ENCODE data around the gene GABARAP.
"Not testable (repeated sequence)": the region's sequence is repeated elsewhere in the genome, so short reads cannot be mapped to it uniquely, and the experiment has no call there.

Gene GABARAP

DNA sequence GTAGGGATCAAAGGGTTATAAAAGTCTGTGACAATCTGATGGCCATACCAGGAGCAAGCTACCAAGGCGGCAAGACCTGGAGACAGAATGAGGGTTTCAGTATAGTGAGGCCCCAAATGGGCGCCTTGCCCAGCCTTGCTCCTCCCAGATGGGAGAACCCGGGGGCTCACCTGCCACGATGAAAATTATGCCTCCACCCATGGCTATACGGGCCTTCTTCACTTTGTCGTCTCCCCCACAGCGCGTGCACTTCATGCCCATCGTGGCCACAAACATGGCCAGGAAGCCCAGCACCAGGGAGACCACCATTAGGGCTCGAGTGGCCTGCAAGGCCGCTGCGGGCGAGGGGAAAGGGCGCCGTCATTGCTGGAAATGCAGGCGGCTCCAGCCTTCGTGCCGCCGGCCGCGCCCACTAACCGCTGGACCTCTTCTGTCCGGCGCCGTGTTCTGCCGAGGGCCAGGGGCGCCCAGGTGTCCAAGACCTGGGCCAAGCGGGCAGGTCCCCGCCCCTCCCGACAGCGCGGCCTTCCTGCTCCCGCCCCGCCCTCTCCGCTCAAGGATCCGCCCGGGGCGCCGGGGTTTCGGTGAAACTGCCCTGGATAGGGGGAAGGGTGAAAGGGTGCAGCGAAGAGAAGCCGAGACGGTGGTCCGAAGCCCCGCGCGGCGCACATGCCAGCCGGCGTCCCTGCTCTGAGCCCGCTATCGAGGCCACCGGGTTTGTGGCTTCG, 18.6 kb upstream of the GABARAP start:
- DNase-seq (ENCODE audit: low read depth in 2 of 2) = no peak

DNA sequence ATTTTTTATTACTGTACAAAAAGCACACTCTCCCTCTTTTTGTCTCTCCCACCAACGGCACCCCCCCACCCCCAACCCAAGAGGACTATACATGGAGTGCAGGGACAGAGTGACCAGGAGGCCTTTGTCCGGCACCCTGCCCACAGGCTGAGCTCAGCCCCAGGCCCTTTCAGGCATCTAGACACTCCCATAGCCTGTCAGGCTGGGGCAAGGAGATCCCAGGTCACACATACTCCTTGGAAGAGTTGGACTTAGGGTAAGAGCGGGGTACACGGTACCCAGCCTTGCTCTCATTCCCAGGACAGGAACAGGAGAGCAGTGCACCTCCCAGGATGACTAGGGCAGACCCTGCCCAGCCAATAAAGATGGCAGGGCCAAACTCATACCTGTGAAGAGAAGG, 17.9 kb upstream of the GABARAP start:
- no peak for DNase-seq (ENCODE audit: low read depth in 2 of 2)

DNA sequence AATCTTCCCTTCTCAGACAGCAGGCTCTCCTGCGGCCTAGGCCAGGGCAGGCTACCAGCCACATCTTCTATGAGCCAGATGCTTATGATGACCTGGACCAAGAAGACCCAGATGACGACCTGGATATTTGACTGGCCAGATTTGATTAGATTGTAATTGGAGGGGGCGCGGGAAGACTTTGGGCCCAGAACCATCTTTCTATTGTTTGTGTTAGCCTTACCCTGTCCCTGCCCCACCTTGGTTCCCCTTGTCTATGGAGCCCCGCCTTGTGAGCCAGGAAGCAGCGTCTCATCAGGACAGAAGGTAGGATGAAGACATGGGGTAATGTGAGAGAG, 17.3 kb upstream of the GABARAP start:
- no peak for DNase-seq (ENCODE audit: low read depth in 2 of 2)

DNA sequence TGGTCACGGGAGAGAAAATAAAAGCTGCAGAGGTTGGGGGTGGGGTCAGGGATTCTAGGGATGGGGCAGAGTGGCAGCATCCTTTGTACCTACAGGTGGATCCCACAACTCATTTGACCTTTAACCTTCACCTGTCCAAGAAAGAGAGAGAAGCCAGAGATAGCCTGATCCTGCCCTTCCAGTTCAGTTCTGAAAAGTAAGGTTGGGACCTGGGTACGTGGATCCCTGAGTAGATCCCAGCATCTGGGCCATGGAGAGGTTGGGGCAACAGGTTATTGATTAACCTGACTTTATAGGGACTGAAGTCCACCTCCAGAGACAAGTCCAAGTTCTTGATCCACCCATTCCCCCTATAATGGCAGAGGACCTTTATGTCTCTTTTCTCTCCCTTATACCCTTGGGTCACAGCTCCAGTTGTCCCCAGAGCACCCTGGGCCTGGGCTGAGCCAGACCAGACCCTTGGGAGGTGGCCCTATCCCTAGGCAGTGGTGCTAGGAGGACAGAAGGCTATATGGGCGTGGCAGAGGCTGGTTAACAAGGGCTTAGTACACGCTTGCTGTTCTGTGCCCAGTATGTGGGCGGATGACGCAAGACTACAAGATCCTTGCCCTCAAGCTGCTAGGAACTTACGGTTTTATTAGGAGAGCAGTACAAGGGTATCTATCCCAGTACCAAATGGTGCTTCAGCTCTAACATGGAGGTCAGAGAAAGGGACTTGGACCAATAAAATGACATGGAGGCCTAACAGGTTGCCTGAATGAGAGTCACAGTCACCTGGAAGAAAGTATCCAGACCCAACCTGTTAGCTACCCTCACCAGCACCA, 16.7 kb upstream of the GABARAP start:
- DNase-seq (ENCODE audit: low read depth in 2 of 2) = no peak

DNA sequence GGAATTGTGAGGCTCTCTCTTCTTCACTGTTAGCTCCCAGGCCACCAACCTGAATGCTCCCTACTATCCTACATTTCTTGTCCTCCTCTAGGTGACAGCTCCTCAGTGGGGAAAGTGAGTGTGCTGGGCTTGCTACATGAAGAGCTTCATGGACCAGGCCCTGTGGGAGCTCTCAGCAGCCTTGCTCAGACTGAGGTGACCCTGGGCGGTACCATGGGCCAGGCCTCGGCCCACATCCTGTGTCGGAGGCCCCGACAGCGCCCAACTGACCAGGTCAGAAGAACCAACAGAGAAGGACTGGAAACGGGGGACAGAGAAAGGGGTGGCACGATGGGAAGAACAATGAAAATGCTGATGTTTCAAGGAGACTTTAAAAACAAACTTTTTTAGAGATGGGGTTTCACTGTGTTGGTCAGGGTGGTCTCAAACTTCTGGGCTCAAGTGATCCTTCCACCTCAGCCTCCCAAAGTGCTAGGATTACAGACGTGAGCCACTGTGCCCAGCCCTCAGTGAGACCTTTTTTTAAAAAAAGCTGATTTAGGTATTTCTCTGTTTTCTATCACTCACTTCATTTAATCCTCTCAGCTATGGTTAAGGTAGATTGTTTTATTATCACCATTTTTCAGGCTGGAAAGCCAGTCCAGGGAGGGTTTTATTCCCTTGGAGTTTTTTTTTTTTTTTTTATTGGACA, 14.7 kb upstream of the GABARAP start:
- DNase-seq (ENCODE audit: low read depth in 2 of 2) = no peak

DNA sequence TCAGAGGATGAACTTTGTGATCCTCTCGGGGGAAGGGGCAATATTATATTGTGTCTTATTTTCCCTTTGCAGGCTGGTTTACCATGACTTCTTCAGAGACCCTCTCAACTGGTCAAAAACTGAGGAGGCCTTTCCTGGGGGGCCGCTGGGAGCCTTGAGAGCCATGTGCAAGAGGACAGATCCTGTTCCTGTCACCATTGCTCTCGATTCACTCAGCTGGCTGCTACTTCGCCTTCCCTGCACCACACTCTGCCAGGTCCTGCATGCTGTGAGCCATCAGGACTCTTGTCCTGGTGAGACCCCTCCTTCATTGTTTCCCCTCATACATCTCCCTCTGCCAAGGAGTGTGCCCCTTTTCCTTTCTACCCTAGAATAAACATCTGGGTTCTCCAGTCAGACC, 12.3 kb upstream of the GABARAP start:
- DNase-seq (ENCODE audit: low read depth in 2 of 2) = no peak

DNA sequence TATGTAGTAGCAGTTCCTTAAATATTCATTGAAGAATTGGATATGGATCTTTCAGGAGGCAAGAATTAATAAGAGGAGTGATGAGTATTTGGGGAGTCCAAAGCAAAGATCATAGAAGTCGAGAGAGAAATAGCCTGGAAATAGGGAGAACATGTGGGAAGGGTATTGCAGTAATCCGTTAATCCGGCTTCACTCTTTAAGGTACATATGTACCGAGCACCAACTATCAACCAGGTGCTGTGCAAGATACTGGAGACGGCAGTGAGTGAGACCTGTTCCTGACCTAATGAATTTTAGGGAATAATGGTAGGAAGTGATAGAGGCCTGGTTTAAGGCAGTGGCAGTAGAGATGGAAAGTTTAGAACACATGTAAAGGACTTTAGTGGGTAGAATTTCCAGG, 10.8 kb upstream of the GABARAP start:
- no peak for DNase-seq (ENCODE audit: low read depth in 2 of 2)

DNA sequence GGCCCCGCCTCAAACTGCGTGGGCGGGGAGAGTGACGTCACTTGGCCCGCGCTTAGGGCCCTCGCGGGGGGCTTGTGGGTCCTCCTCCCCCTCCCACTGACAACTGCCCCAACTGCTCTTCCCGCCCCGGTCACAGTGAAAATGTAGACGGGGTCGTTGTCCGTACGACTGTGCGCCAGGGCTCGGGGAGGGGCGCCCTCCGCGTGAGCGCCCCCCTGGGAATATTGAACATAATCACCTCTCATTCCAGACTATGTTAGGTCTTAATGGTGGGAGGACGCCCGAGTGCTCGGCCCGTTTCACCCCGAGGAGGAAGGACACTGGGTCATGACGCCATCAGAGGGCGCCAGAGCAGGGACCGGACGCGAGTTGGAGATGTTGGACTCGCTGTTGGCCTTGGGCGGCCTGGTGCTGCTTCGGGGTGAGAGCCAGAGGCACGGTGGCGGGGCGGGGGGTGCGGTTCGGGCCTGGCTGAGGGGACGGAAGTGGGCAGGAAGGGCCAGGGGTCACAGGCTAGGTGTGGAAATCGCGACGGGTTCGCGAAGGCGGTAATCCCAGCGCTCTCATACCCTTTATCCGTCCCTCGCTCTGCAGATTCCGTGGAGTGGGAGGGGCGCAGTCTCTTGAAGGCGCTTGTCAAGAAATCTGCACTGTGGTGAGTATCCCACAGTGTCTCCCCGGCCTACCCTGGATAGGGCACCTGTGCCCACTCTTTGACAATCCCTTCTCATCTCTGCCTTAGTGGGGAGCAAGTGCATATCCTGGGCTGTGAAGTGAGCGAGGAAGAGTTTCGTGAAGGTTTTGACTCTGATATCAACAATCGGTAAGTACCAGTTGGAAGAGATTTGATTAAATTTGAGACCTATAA, 10.2 kb upstream of the GABARAP start, which contains the start of gene ELP5:
TSS of gene ELP5 (plus strand) at position 40 of the 868 bp plus-strand sequence. CDS start at position 376, 336 bp downstream.
- DNase-seq (ENCODE audit: low read depth in 2 of 2) = peak; percentile 69 to 88

DNA sequence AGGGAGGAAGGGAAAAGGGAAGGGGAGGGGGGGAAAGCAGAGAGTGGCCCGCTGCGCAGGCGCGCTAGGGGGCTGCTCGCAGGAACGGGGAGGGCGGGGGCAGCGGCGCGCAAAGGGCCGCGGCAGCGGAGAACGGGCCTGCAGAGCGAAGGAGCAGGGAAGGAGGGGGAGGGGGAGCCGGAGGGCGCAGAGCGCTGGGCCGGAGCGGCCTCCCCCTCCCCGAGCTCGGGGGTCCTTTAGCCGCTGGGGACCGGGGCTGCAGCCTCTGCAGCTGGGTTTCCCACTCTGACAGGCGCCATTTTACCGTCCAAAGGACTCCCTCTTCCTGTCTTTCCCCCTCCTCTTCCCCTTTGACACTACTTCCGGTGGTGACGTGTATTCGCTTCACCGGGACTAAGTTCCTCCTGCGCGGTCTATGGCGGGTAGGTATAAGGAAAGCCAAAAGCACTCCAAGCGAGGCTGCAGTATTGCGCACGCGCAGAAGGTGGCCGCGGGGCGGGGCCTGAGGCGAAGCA, 9.5 kb upstream of the GABARAP start, which contains the start of gene CTDNEP1:
TSS of gene CTDNEP1 (minus strand) at position 74 of the 515 bp plus-strand sequence. CDS start 438 bp downstream, outside the sequence.
- peak; percentile 97 to 98 for DNase-seq (ENCODE audit: low read depth in 2 of 2)

DNA sequence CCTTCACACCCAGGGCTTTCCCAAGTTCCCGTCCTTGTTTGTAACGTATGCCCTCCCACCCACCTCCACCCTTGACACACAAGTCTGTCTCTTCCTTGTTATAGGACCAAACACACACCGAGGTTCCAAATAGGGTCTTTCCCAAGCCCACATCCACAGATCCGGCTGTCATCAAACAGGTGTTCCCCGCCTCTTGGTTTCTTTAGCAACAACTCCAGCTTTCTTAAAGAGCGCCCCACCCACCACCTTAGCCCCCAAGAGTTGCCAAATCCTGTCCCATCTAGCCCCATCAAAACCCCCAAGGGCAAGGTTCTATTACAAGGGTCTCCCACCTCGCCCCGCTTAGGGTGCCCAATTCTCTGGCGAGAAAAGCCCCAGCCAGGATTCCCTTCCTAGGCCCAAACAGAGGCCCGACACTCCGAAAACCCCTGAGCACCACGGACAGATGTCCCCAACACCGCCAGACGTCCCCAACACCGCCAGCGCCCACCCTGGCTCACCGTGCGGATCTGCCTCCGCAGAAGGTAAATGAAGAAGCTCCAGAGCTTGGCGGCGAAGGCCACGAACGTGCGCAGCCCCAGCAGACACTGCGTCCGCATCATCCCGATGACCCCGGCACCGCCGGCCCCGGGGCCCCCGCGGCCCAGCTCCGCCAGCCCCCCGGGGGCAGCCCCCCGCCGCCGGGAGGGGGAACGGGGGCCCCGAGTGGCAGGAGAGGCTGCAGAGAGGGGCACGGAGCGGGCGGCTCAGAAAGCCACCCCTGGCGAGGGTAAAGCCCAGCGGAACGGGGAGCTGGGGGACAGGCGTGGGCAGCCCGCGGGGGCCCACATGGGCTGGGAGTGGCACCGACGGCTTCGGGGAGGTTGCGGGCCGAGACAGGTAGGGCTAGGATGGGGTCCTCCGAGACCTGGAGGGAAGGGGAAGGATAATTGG, 8.7 kb upstream of the GABARAP start:
- DNase-seq (ENCODE audit: low read depth in 2 of 2) = no peak

DNA sequence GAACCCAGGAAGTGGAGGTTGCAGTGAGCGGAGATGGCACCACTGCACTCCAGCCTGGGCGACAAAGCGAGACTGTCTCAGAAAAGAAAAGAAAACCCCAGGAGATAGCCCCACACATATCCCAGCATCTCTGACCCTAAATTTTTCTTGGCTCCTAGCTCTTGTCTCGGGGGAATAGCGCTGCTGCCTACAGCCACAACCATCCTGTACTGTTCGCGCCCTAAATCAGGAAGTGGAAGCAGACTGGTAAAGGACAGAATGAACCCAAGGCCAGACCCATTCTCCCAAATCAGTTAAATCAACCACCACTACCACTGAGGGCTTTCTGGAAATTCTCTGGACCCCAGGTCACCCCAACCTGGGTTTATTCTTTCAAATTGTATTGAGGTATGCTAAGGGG, 7.6 kb upstream of the GABARAP start:
- no peak for DNase-seq (ENCODE audit: low read depth in 2 of 2)

DNA sequence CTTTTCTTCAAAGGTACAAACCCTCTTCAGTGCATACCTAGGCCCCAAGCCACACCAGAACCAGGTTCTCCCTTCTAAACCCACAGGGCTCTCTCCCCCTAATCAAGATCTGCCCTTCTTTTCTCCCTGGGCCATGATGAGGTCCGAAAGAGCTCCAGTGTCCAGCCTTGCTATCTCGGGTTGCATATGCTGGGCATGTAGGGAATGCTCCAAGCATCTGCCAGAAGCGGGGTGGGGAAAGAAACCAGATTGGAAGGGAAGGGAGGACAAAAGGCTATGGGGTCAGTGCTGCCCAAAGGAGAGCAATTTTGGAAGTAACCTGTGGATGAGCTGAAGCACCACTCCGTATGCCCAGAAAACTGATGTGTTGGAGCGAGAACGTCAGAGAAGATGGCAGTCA, 7.0 kb upstream of the GABARAP start:
- DNase-seq (ENCODE audit: low read depth in 2 of 2) = no peak

DNA sequence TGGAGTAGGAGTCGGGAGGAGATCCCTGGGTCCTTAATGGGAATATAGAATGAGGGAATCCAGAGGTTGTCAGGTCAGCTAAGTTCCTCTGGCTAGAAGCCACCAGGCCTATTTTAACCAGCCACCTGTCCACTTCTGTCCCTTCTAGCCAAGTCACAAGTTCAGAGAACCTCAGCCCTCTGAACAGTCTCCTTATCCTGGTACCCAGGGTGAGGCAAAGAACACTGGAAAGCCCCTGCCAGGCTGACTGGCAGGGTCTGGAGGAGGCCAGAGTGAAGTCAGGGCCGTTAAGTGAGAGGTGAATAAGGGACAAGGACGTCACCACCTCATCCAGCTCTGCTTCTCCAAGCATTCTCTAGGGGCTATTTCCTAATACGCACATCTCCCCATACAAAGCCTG, 6.5 kb upstream of the GABARAP start:
- DNase-seq (ENCODE audit: low read depth in 2 of 2) = no peak

DNA sequence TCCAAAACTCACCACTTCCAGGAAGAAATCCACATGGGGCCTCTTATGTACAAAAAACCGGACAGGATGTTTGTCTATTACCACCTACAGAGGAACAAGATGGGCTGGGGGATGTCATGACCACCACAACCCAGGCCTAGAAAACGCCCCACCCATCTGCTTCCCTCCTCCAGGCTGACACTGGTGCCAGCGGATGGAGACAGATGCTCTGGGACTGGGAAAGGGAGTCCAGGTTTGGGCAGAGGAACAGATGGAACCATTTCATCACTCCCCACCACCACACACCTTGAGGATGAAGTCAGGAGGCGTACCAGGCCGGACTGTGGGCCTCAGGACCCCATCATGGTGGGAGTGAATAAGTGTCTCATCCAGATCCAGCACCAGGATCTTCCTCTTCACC, 4.5 kb upstream of the GABARAP start:
- DNase-seq (ENCODE audit: low read depth in 2 of 2) = no peak

DNA sequence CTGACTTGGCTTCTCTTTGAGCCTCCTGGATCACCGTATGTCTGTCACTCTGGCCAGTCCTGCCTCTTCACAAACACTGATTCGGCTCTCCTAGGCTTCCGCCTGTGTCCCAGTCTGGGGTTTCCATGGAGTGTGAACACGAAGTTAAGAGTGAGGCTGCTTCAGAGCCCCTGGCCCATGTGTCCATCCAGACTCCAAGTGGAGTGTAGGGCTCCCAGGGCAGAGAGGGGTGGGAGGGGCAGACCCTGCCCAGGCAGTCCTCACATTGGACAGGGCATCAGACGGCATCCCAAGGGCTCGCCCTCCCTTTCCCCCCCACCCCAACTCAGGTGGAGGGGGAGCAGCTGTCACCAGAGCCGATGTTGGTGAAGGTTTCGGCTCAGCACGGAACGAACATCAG, 1.6 kb upstream of the GABARAP start:
- not testable (repeated sequence) for DNase-seq (ENCODE audit: low read depth in 2 of 2)

DNA sequence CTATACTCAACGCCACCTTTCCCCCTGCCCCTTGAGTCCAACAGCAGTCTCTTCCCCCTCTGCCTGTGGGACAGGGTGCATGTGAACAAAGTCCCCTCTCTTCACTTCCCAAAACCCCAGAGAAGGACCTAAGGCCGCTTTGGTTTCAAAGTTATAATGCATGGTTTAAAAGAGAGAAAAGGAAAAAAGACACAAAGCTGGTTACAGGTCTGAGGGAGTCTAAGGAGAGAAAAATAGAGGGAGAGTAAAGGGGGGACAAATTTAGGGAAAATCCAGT, 1.1 kb upstream of the GABARAP start:
- no peak for DNase-seq (ENCODE audit: low read depth in 2 of 2)

DNA sequence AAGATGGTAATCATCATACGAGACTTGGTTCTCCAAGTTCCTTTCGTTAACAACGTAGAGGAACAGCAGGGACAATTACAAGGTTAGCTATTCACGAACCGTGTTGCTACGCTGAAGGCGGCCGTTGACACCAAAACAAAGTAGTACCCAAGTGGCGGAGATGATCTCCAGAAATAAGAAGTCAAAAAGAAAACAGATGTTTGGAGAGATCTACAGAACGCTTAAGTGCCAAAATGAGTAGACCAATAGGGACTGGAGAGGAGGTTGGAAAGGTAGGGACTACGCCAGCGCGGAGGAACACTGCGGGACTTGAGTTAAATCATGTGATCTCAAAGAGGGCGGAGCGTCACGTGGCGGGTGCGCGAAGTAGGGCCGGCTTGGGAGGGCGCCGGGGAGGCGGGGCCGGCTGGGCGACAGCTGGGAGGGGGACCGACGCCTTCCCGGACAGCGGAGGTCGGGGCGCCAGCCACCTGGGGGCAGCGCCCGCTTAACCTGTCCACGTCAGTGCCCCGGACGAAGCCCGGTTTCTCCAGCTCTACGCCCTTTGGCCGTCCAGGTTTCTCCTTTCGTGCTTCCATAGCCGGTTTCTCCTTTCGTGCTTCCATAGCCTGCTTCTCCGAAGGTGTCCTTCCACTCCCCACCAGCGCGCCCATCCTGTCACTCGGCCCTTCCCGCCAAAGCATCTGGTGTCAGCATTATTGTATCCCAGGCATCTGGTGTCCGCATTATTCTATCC, 636 bp upstream of the GABARAP start:
- peak; percentile 84 to 89 for DNase-seq (ENCODE audit: low read depth in 2 of 2)

DNA sequence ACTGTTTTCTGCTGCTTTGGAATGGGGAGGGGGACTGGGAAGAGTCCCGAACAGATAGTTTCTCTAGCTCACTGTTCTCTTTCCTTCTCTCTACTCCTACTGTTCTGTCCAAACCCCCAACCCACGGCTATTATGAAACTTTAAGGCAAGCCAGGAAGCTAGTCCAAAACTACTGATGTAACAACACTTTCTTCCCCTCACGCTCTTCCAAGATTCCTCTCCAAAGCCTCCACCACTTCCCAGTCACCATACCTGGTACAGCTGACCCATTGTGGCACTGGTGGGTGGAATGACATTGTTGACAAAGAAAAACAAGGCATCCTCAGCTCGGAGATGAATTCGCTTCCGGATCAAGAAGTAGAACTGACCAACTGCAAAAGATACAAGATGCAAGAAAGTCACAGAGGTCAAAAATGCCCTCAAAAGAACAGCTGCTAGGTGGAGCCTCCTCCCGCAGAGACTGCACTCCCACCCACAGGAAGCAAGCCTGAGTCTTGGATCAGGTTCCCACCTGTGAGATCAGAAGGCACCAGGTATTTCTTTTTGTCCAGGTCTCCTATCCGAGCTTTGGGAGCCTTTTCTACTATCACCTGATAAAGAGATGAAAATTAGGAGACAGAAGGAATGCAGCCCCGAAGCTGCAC, 1.0 kb downstream of the GABARAP start:
- DNase-seq (ENCODE audit: low read depth in 2 of 2) = no peak

DNA sequence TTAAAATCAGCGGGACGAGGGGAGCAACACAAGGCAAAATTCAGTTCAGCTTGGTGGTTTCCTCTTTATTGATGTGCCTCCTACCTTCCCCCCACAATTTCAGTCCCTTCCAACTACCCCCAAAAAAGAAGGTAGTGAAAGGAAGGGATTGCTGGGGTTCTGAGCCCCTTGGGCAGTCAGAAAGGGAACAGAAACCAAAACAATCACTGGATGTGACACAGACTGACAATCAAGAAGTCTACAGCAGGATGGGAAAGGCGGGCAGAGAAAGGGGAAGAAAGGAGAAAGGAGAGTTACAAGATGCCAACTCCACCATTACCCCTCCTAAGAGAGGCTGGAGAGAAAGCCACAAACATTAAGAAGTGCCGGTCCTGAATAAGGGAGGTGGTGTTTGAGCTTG, 1.9 kb downstream of the GABARAP start:
- DNase-seq (ENCODE audit: low read depth in 2 of 2) = no peak
